Measurements from ENCODE around the gene COL6A3.

COL6A3 gene

GRCh38 chr2:237451643-237452469 is 37.9 kb upstream of the COL6A3 start:
- H3K9me3 ChIP-seq (ENCODE audit: control insufficient read depth in 2 of 2, low read length in 2 of 2), result peaks cover 0 to 2% of the 10 kb centered on the region in 2 donors
- H3K9ac ChIP-seq (ENCODE audit: low read depth in 1 of 2, low read length in 2 of 2), result no peak overlapping the region
- no peak overlapping the region for H3K4me3 ChIP-seq (ENCODE audit: low read length in 2 of 2)
- peak overlapping the region in 1 of 2 donors; percentile 5 for H3K27ac ChIP-seq (ENCODE audit: low read depth in 2 of 2, low read length in 2 of 2)
- H3K27me3 ChIP-seq (ENCODE audit: control insufficient read depth in 2 of 2, insufficient read depth in 2 of 2, low read length in 2 of 2), result no peaks in the 10 kb centered on the region
- H3K36me3 ChIP-seq (ENCODE audit: control insufficient read depth in 2 of 2, insufficient read depth in 2 of 2, low read length in 2 of 2), result no peaks in the 10 kb centered on the region
- peaks cover 0 to 4% of the 10 kb centered on the region in 2 donors for H3K4me1 ChIP-seq (ENCODE audit: control insufficient read depth in 2 of 2, insufficient read depth in 2 of 2, low read length in 2 of 2)

- Histone ChIP-seq H3K9ac (ENCODE audit: low read depth in 1 of 2, low read length in 2 of 2) (no peak overlapping the region), H3K4me1 (ENCODE audit: control insufficient read depth in 2 of 2, insufficient read depth in 2 of 2, low read length in 2 of 2) (peaks cover 0 to 4% of the 10 kb centered on the region in 2 donors), H3K4me3 (ENCODE audit: low read length in 2 of 2) (no peak overlapping the region), H3K36me3 (ENCODE audit: control insufficient read depth in 2 of 2, insufficient read depth in 2 of 2, low read length in 2 of 2) (no peaks in the 10 kb centered on the region), H3K9me3 (ENCODE audit: control insufficient read depth in 2 of 2, low read length in 2 of 2) (peaks cover 0 to 2% of the 10 kb centered on the region in 2 donors), H3K27ac (ENCODE audit: low read depth in 2 of 2, low read length in 2 of 2) (no peak overlapping the region), H3K27me3 (ENCODE audit: control insufficient read depth in 2 of 2, insufficient read depth in 2 of 2, low read length in 2 of 2) (no peaks in the 10 kb centered on the region)
Measured at GRCh38 chr2:237450583-237450982, 36.6 kb upstream of the COL6A3 start.

GRCh38 chr2:237450108-237450507 is 36.1 kb upstream of the COL6A3 start:
- Histone ChIP-seq H3K4me3 (ENCODE audit: low read length in 2 of 2) (no peak overlapping the region), H3K9ac (ENCODE audit: low read depth in 1 of 2, low read length in 2 of 2) (no peak overlapping the region), H3K9me3 (ENCODE audit: control insufficient read depth in 2 of 2, low read length in 2 of 2) (peaks cover 0 to 2% of the 10 kb centered on the region in 2 donors), H3K27ac (ENCODE audit: low read depth in 2 of 2, low read length in 2 of 2) (peak overlapping the region in 1 of 2 donors; percentile 57), H3K4me1 (ENCODE audit: control insufficient read depth in 2 of 2, insufficient read depth in 2 of 2, low read length in 2 of 2) (peaks cover 0 to 4% of the 10 kb centered on the region in 2 donors), H3K36me3 (ENCODE audit: control insufficient read depth in 2 of 2, insufficient read depth in 2 of 2, low read length in 2 of 2) (no peaks in the 10 kb centered on the region), H3K27me3 (ENCODE audit: control insufficient read depth in 2 of 2, insufficient read depth in 2 of 2, low read length in 2 of 2) (no peaks in the 10 kb centered on the region)

- no peak overlapping the region for H3K4me3 ChIP-seq (ENCODE audit: low read length in 2 of 2)
- H3K27me3 ChIP-seq (ENCODE audit: control insufficient read depth in 2 of 2, insufficient read depth in 2 of 2, low read length in 2 of 2), result no peaks in the 10 kb centered on the region
- peaks cover 0 to 4% of the 10 kb centered on the region in 2 donors for H3K4me1 ChIP-seq (ENCODE audit: control insufficient read depth in 2 of 2, insufficient read depth in 2 of 2, low read length in 2 of 2)
- H3K9ac ChIP-seq (ENCODE audit: low read depth in 1 of 2, low read length in 2 of 2), result no peak overlapping the region
- H3K36me3 ChIP-seq (ENCODE audit: control insufficient read depth in 2 of 2, insufficient read depth in 2 of 2, low read length in 2 of 2), result no peaks in the 10 kb centered on the region
- peaks cover 0 to 2% of the 10 kb centered on the region in 2 donors for H3K9me3 ChIP-seq (ENCODE audit: control insufficient read depth in 2 of 2, low read length in 2 of 2)
- peak overlapping the region in 1 of 2 donors; percentile 57 for H3K27ac ChIP-seq (ENCODE audit: low read depth in 2 of 2, low read length in 2 of 2)
Measured at GRCh38 chr2:237449193-237449881, 35.4 kb upstream of the COL6A3 start.

GRCh38 chr2:237448626-237449025 is 34.7 kb upstream of the COL6A3 start:
- Histone ChIP-seq H3K9me3 (ENCODE audit: control insufficient read depth in 2 of 2, low read length in 2 of 2) (peaks cover 0 to 2% of the 10 kb centered on the region in 2 donors), H3K36me3 (ENCODE audit: control insufficient read depth in 2 of 2, insufficient read depth in 2 of 2, low read length in 2 of 2) (no peaks in the 10 kb centered on the region), H3K9ac (ENCODE audit: low read depth in 1 of 2, low read length in 2 of 2) (no peak overlapping the region), H3K27me3 (ENCODE audit: control insufficient read depth in 2 of 2, insufficient read depth in 2 of 2, low read length in 2 of 2) (no peaks in the 10 kb centered on the region), H3K4me3 (ENCODE audit: low read length in 2 of 2) (no peak overlapping the region), H3K4me1 (ENCODE audit: control insufficient read depth in 2 of 2, insufficient read depth in 2 of 2, low read length in 2 of 2) (peaks cover 0 to 4% of the 10 kb centered on the region in 2 donors), H3K27ac (ENCODE audit: low read depth in 2 of 2, low read length in 2 of 2) (no peak overlapping the region)

GRCh38 chr2:237448171-237448570 is 34.2 kb upstream of the COL6A3 start:
- Histone ChIP-seq H3K36me3 (ENCODE audit: control insufficient read depth in 2 of 2, insufficient read depth in 2 of 2, low read length in 2 of 2) (no peaks in the 10 kb centered on the region), H3K27me3 (ENCODE audit: control insufficient read depth in 2 of 2, insufficient read depth in 2 of 2, low read length in 2 of 2) (no peaks in the 10 kb centered on the region), H3K4me1 (ENCODE audit: control insufficient read depth in 2 of 2, insufficient read depth in 2 of 2, low read length in 2 of 2) (peaks cover 0 to 4% of the 10 kb centered on the region in 2 donors), H3K9me3 (ENCODE audit: control insufficient read depth in 2 of 2, low read length in 2 of 2) (peaks cover 0 to 2% of the 10 kb centered on the region in 2 donors), H3K9ac (ENCODE audit: low read depth in 1 of 2, low read length in 2 of 2) (no peak overlapping the region), H3K4me3 (ENCODE audit: low read length in 2 of 2) (no peak overlapping the region), H3K27ac (ENCODE audit: low read depth in 2 of 2, low read length in 2 of 2) (no peak overlapping the region)

GRCh38 chr2:237447496-237447895 is 33.5 kb upstream of the COL6A3 start:
- H3K36me3 ChIP-seq (ENCODE audit: control insufficient read depth in 2 of 2, insufficient read depth in 2 of 2, low read length in 2 of 2), result no peaks in the 10 kb centered on the region

GRCh38 chr2:237446338-237446665 is 32.3 kb upstream of the COL6A3 start:
- Histone ChIP-seq H3K4me1 (ENCODE audit: control insufficient read depth in 2 of 2, insufficient read depth in 2 of 2, low read length in 2 of 2) (peaks cover 0 to 4% of the 10 kb centered on the region in 2 donors), H3K9ac (ENCODE audit: low read depth in 1 of 2, low read length in 2 of 2) (no peak overlapping the region), H3K9me3 (ENCODE audit: control insufficient read depth in 2 of 2, low read length in 2 of 2) (peaks cover 0 to 2% of the 10 kb centered on the region in 2 donors), H3K27ac (ENCODE audit: low read depth in 2 of 2, low read length in 2 of 2) (no peak overlapping the region), H3K27me3 (ENCODE audit: control insufficient read depth in 2 of 2, insufficient read depth in 2 of 2, low read length in 2 of 2) (no peaks in the 10 kb centered on the region), H3K4me3 (ENCODE audit: low read length in 2 of 2) (no peak overlapping the region), H3K36me3 (ENCODE audit: control insufficient read depth in 2 of 2, insufficient read depth in 2 of 2, low read length in 2 of 2) (no peaks in the 10 kb centered on the region)

More at GRCh38 chr2:237447496-237447895, 33.5 kb upstream of the COL6A3 start:
- Histone ChIP-seq H3K4me1 (ENCODE audit: control insufficient read depth in 2 of 2, insufficient read depth in 2 of 2, low read length in 2 of 2) (peaks cover 0 to 4% of the 10 kb centered on the region in 2 donors), H3K9me3 (ENCODE audit: control insufficient read depth in 2 of 2, low read length in 2 of 2) (peaks cover 0 to 2% of the 10 kb centered on the region in 2 donors), H3K27ac (ENCODE audit: low read depth in 2 of 2, low read length in 2 of 2) (no peak overlapping the region), H3K27me3 (ENCODE audit: control insufficient read depth in 2 of 2, insufficient read depth in 2 of 2, low read length in 2 of 2) (no peaks in the 10 kb centered on the region), H3K9ac (ENCODE audit: low read depth in 1 of 2, low read length in 2 of 2) (no peak overlapping the region), H3K4me3 (ENCODE audit: low read length in 2 of 2) (no peak overlapping the region)

GRCh38 chr2:237445611-237446337 is 31.8 kb upstream of the COL6A3 start:
- no peaks in the 10 kb centered on the region for H3K27me3 ChIP-seq (ENCODE audit: control insufficient read depth in 2 of 2, insufficient read depth in 2 of 2, low read length in 2 of 2)
- no peak overlapping the region for H3K9ac ChIP-seq (ENCODE audit: low read depth in 1 of 2, low read length in 2 of 2)
- H3K36me3 ChIP-seq (ENCODE audit: control insufficient read depth in 2 of 2, insufficient read depth in 2 of 2, low read length in 2 of 2), result no peaks in the 10 kb centered on the region
- H3K4me3 ChIP-seq (ENCODE audit: low read length in 2 of 2), result no peak overlapping the region
- peaks cover 0 to 4% of the 10 kb centered on the region in 2 donors for H3K4me1 ChIP-seq (ENCODE audit: control insufficient read depth in 2 of 2, insufficient read depth in 2 of 2, low read length in 2 of 2)
- peaks cover 0 to 2% of the 10 kb centered on the region in 2 donors for H3K9me3 ChIP-seq (ENCODE audit: control insufficient read depth in 2 of 2, low read length in 2 of 2)
- H3K27ac ChIP-seq (ENCODE audit: low read depth in 2 of 2, low read length in 2 of 2), result no peak overlapping the region

- Histone ChIP-seq H3K4me1 (ENCODE audit: control insufficient read depth in 2 of 2, insufficient read depth in 2 of 2, low read length in 2 of 2) (peaks cover 0 to under 1% of the 10 kb centered on the region in 2 donors), H3K27ac (ENCODE audit: low read depth in 2 of 2, low read length in 2 of 2) (no peak overlapping the region), H3K4me3 (ENCODE audit: low read length in 2 of 2) (no peak overlapping the region), H3K9ac (ENCODE audit: low read depth in 1 of 2, low read length in 2 of 2) (no peak overlapping the region), H3K36me3 (ENCODE audit: control insufficient read depth in 2 of 2, insufficient read depth in 2 of 2, low read length in 2 of 2) (no peaks in the 10 kb centered on the region), H3K9me3 (ENCODE audit: control insufficient read depth in 2 of 2, low read length in 2 of 2) (no peaks in the 10 kb centered on the region), H3K27me3 (ENCODE audit: control insufficient read depth in 2 of 2, insufficient read depth in 2 of 2, low read length in 2 of 2) (no peaks in the 10 kb centered on the region)
Measured at GRCh38 chr2:237444071-237444470, 30.1 kb upstream of the COL6A3 start.

All from mucosa of rectum (tissue), 2 donors.